DND-41 (cell line): ENCODE results near the gene STARD10.

ENCODE experiments used
- ATAC-seq: fragments of 200-7000 bp; cut with Tn5 transposase; 3 replicates; pipeline ENCODE4 v1.9.1; 2021; ENCODE audit warnings: low read depth; ENCODE audit not compliant: insufficient read depth
- DNase-seq: peaks from one replicate; pipeline ENCODE4 v3.0.0-alpha.2; 2020
- H2AFZ ChIP-seq: 2 replicates; pipeline ENCODE4 v1.6.0; 2012; ENCODE audit warnings: low read depth, low read length
- H3K27ac ChIP-seq: 2 replicates; pipeline ENCODE4 v1.5.1; 2012; ENCODE audit warnings: low read length, inconsistent platforms
- H3K27me3 ChIP-seq: fragments of 200-600 bp; sonication (generic); 2 replicates; pipeline ENCODE4 v1.6.0; 2012; ENCODE audit warnings: low read length, mild to moderate bottlenecking, inconsistent platforms; ENCODE audit not compliant: insufficient read depth, poor library complexity
- H3K36me3 ChIP-seq: 2 replicates; pipeline ENCODE4 v1.5.1; 2012; ENCODE audit warnings: low read length, inconsistent platforms; ENCODE audit not compliant: insufficient read depth
- H3K4me1 ChIP-seq: 2 replicates; pipeline ENCODE4 v1.5.1; 2012; ENCODE audit warnings: mild to moderate bottlenecking, low read length; ENCODE audit not compliant: insufficient read depth
- H3K4me2 ChIP-seq: 2 replicates; pipeline ENCODE4 v1.6.0; 2012; ENCODE audit warnings: mild to moderate bottlenecking, moderate library complexity, low read length, inconsistent platforms; ENCODE audit not compliant: insufficient read depth
- H3K4me3 ChIP-seq, 2 experiments: fragments of 200-600 bp in 1 of 2; shearing (Covaris generic) in 1 of 2; 2 replicates each; pipeline ENCODE4 v1.5.1; 2012 to 2016; ENCODE audit warnings: inconsistent platforms in 2 of 2, low read length in 2 of 2, mild to moderate bottlenecking in 2 of 2, low read depth in 1 of 2, moderate library complexity in 1 of 2
- H3K79me2 ChIP-seq: 2 replicates; pipeline ENCODE4 v1.6.0; 2012; ENCODE audit warnings: low read length, inconsistent platforms; ENCODE audit not compliant: insufficient read depth
- H3K9ac ChIP-seq: 2 replicates; pipeline ENCODE4 v1.6.0; 2012; ENCODE audit warnings: low read depth, mild to moderate bottlenecking, inconsistent platforms, low read length, moderate library complexity
- H3K9me3 ChIP-seq: 2 replicates; pipeline ENCODE4 v1.5.1; 2012; ENCODE audit warnings: low read length, moderate library complexity, mild to moderate bottlenecking, inconsistent platforms; ENCODE audit not compliant: insufficient read depth, severe bottlenecking
- H4K20me1 ChIP-seq: 2 replicates; pipeline ENCODE4 v1.6.0; 2012; ENCODE audit warnings: low read length; ENCODE audit not compliant: insufficient read depth
- CTCF ChIP-seq: IDR thresholded peaks from 2 replicates; pipeline ENCODE4 v1.5.1; 2012; ENCODE audit warnings: borderline replicate concordance, low read length, moderate library complexity, mild to moderate bottlenecking; ENCODE audit not compliant: poor library complexity, severe bottlenecking; ENCODE audit errors: extremely low read depth
- EZH2 ChIP-seq: IDR thresholded peaks from 3 replicates; pipeline ENCODE4 v1.6.1; 2012; ENCODE audit warnings: borderline replicate concordance, low read depth, mild to moderate bottlenecking, moderate library complexity, low read length, inconsistent platforms; ENCODE audit not compliant: severe bottlenecking

The STARD10 gene

GRCh38 chr11:72841397-72841796 is 47.5 kb upstream of the STARD10 start:
- no peaks in the 10 kb centered on the region for H4K20me1 ChIP-seq
- H3K27ac ChIP-seq: no peak overlapping the region

GRCh38 chr11:72840780-72841179 is 46.9 kb upstream of the STARD10 start:
- Histone ChIP-seq H3K27ac (no peak overlapping the region), H3K4me1 (no peaks in the 10 kb centered on the region), H2AFZ (no peak overlapping the region), H3K9me3 (no peaks in the 10 kb centered on the region), H3K79me2 (no peaks in the 10 kb centered on the region), H3K27me3 (no peaks in the 10 kb centered on the region), H3K9ac (no peak overlapping the region), H4K20me1 (no peaks in the 10 kb centered on the region), H3K4me2 (no peak overlapping the region), H3K4me3 (no peak overlapping the region), H3K36me3 (peaks cover 71% of the 10 kb centered on the region)
- ATAC-seq: no peak
- TF ChIP-seq EZH2 (no peak), CTCF (no peak)
- DNase-seq: no peak

More at GRCh38 chr11:72841397-72841796, 47.5 kb upstream of the STARD10 start:
- Histone ChIP-seq H3K9ac (no peak overlapping the region), H3K27me3 (no peaks in the 10 kb centered on the region), H3K79me2 (no peaks in the 10 kb centered on the region), H3K36me3 (peaks cover 66% of the 10 kb centered on the region), H3K4me2 (no peak overlapping the region), H3K9me3 (no peaks in the 10 kb centered on the region), H3K4me3 (no peak overlapping the region), H2AFZ (no peak overlapping the region), H3K4me1 (no peaks in the 10 kb centered on the region)
- TF ChIP-seq CTCF: no peak
- no peak for TF ChIP-seq EZH2
- ATAC-seq (no peak), DNase-seq (no peak)

- H3K4me1 ChIP-seq: no peaks in the 10 kb centered on the region
- no peak for DNase-seq
- H3K4me2 ChIP-seq: no peak overlapping the region
- H3K79me2 ChIP-seq: no peaks in the 10 kb centered on the region
- H3K9ac ChIP-seq: no peak overlapping the region
- H3K27ac ChIP-seq: no peak overlapping the region
- no peaks in the 10 kb centered on the region for H3K27me3 ChIP-seq
- no peak overlapping the region for H3K4me3 ChIP-seq
- H3K36me3 ChIP-seq: peaks cover 74% of the 10 kb centered on the region
- no peak overlapping the region for H2AFZ ChIP-seq
- ATAC-seq: no peak
- H3K9me3 ChIP-seq: no peaks in the 10 kb centered on the region
- H4K20me1 ChIP-seq: no peaks in the 10 kb centered on the region
- TF ChIP-seq EZH2 (no peak), CTCF (no peak)
Measured at GRCh38 chr11:72838691-72839305, 45.0 kb upstream of the STARD10 start.

GRCh38 chr11:72836111-72836510 is 42.3 kb upstream of the STARD10 start:
- Histone ChIP-seq H3K36me3 (peaks cover 60% of the 10 kb centered on the region), H4K20me1 (0 out of 2 replicates have a peak, but pooled peaks cover 3% of the 10 kb centered on the region), H3K27me3 (no peaks in the 10 kb centered on the region), H3K9ac (no peak overlapping the region), H3K4me2 (no peak overlapping the region), H3K9me3 (no peaks in the 10 kb centered on the region), H3K4me3 (no peak overlapping the region), H3K79me2 (no peaks in the 10 kb centered on the region), H2AFZ (no peak overlapping the region), H3K4me1 (0 out of 2 replicates have a peak, but pooled peaks cover 3% of the 10 kb centered on the region), H3K27ac (no peak overlapping the region)
- no peak for DNase-seq
- TF ChIP-seq CTCF (no peak), EZH2 (no peak)
- no peak for ATAC-seq
